ENCODE results near the gene HOOK2. TPM values are rescaled to one million over a fixed set of nuclear protein-coding genes. Genes with fewer than 3 reads are reported as not detected.

HOOK2 gene
- total RNA-seq, 3 donors from 2014 or later: 5.9 to 8.4 (median 6.0) TPM

DNA sequence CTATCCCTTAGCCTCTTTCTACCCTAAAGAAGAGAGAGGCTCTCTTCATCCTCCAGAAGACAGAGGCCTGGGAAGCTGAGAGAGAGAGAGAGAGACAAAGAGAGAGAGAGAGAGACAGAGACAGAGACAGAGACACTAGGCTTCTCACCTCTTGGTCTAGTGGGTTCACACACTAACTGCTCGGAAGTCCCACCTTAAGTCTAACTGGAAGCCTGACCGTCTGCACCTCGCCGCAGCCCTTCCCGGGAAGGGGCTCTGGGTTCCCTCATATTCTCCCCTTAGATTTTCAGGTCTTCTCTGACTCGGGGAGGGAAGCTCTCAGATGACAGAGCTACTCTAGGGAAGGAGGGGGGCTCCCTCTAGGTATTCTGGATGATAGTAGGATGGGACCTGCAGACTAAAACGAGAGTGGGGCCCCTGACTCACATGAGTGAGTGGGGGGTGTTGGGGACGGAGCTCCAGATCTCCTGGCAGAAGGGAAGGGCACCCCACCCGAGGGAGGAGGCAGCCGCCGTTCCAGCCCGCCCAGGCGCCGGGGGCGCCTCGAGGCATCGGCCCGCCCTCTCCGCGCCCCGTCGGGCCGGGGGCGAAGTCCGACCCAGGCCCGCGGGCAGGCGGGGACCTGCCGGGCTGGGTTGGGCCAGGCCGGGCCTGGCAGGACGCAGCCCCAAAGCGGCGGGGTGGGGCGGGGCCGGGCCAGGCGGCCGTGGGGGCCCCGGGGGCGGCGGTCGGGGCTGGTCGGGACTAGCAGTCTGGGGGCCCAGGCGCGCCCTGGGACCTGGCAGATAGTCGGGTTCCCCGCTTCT lies 13.9 kb upstream of the HOOK2 start:
- Mint-ChIP-seq H3K36me3 (ENCODE audit: insufficient read depth) (peaks cover 5% of the 10 kb centered on the region), H3K4me3 (peak overlapping the region; percentile 84), H3K9me3 (no peaks in the 10 kb centered on the region), H3K27me3 (ENCODE audit: low read depth) (no peaks in the 10 kb centered on the region), H3K4me1 (ENCODE audit: low read depth) (peaks cover 31% of the 10 kb centered on the region)
- peak; percentile 0 to 1 for ATAC-seq
- DNase-seq: no peak

DNA sequence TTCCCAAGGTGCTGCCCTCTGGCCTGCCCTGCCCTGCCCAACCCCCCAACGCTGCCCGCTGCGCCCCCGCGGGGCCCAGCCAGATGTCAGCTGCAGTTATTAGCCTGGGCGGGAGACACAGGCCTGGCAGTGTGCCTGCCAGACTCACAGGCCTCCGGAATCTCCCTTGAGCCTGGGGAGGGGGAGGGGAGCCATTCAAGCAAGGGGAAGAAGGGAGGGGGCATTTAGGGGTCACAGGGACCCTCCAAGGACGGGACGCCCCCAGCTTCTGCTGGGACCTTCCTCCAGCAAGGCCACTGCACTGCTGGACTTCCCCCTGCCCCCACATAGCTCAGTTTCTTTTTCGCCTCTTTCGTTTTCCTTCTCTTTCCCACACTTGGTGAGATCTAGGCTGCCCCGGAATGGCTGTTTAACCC lies 13.3 kb upstream of the HOOK2 start:
- DNase-seq (no peak), ATAC-seq (no peak)
- Mint-ChIP-seq H3K9me3 (no peaks in the 10 kb centered on the region), H3K4me3 (peak overlapping the region; percentile 84), H3K36me3 (ENCODE audit: insufficient read depth) (peaks cover 5% of the 10 kb centered on the region), H3K4me1 (ENCODE audit: low read depth) (peaks cover 28% of the 10 kb centered on the region), H3K27me3 (ENCODE audit: low read depth) (no peaks in the 10 kb centered on the region)

DNA sequence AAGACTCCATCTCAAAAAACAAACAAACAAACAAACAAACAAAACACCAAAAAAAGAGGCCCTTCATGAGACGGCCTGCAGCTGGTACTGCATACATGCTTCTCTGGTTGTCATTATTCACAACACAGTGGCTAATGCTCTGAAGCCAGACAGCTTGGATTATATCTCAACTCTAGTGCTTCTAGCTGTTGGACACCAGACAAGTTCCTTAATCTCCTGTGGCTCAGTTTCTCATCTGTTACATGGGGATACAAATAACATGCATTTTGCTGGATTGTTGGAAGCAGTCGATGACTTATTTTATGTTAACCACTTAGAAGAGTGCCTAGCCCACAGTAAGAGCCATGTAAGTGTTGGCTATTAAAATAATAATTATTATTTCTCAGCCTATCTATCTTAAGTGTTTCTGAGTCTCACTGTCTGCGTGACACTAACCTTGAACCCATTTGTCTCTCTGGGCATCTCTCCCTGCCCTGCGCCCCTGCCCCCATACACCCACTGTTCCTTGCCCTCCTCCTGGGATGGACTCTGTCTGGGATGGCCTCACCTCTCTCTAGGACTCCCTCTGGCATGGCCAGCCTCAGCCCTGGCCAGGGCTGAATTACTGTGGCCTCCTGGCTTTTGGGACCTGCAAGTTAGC lies 12.8 kb upstream of the HOOK2 start:
- Mint-ChIP-seq H3K9me3 (no peaks in the 10 kb centered on the region), H3K27me3 (ENCODE audit: low read depth) (no peaks in the 10 kb centered on the region), H3K36me3 (ENCODE audit: insufficient read depth) (peaks cover 3% of the 10 kb centered on the region), H3K4me3 (no peak overlapping the region), H3K4me1 (ENCODE audit: low read depth) (peaks cover 33% of the 10 kb centered on the region)
- DNase-seq (no peak), ATAC-seq (no peak)

DNA sequence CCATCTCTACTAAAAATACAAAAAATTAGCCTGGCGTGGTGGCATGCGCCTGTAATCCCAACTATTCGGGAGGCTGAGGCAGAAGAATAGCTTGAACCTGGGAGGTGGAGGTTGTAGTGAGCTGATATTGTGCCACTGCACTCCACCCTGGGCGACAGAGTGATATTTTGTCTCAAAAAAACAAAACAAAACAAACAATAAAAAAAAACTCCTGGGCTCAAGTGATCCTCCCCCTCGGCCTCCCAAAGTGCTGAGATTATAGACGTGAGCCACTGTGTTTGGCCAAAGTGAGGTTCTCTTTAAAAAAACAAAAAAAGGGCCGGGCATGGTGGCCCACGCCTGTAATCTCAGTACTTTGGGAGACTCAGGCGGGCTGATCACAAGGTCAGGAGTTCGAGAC lies 12.1 kb upstream of the HOOK2 start:
- no peaks in the 10 kb centered on the region for H3K9me3 Mint-ChIP-seq
- H3K4me1 Mint-ChIP-seq (ENCODE audit: low read depth): peaks cover 33% of the 10 kb centered on the region
- no peak for ATAC-seq

DNA sequence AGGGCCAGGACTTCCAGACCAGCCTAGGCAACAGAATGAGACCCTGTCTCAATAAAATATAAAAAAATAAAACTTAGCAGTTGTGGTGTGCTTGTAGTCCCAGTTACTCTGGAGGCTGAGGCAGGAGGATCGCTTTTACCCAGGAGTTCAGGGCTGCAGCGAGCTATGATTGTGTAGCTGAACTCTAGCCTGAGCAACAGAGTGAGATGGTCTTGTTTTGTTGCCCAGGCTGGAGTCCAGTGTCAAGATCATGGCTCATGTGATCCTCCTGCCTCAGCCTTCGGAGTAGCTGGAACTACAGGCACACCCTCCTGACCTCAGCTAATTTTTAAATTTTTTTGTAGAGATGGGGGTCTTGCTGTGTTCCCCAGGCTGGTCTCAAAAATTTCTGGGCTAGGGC lies 11.6 kb upstream of the HOOK2 start:
- H3K27me3 Mint-ChIP-seq (ENCODE audit: low read depth): no peaks in the 10 kb centered on the region
- H3K9me3 Mint-ChIP-seq: no peaks in the 10 kb centered on the region
- ATAC-seq: no peak

More for the DNA sequence above, 12.1 kb upstream of the HOOK2 start:
- no peak overlapping the region for H3K4me3 Mint-ChIP-seq
- H3K36me3 Mint-ChIP-seq (ENCODE audit: insufficient read depth): peaks cover 3% of the 10 kb centered on the region
- no peak for DNase-seq
- no peaks in the 10 kb centered on the region for H3K27me3 Mint-ChIP-seq (ENCODE audit: low read depth)

DNA sequence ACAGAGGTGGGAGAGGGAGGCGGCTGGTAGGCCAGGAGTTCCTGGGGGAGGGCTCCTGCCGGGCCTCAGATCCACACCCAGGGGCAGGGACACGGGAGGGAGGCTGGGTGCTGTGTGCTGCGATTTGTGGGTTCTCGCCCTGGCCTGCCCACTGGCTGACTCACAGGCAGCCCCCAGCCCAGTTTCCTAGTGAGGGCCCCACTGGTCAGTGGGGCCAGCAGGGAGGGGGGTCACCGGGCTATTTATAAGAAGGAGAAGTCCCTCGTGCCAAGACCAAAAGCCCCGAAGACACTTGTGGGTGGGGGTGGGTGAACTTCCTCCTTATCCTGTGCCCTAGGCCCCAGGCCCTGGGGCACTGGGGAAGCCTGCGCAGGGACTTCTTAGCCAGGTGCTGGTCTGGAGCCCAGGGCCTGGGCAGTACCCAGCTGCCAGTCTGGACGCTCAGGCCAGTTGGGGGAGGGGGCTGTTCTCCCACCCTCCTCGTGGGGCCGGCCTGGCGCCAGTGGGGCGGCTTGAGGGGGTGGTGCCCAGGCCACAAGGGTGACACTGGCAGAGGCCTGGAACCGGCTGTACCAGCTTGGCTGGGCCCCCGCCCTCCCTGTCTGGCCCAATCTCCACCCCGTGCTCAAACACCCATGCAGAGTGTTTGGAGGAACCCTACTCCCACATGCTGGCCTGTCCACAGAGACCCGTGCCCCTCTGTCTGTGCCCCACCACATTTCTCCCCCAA lies 11.0 kb upstream of the HOOK2 start:
- no peak for DNase-seq
- Mint-ChIP-seq H3K27me3 (ENCODE audit: low read depth) (no peaks in the 10 kb centered on the region), H3K4me3 (no peak overlapping the region), H3K36me3 (ENCODE audit: insufficient read depth) (no peaks in the 10 kb centered on the region), H3K4me1 (ENCODE audit: low read depth) (peaks cover 42% of the 10 kb centered on the region), H3K9me3 (no peaks in the 10 kb centered on the region)
- no peak for ATAC-seq

More for the DNA sequence above, 11.6 kb upstream of the HOOK2 start:
- peaks cover 36% of the 10 kb centered on the region for H3K4me1 Mint-ChIP-seq (ENCODE audit: low read depth)
- H3K36me3 Mint-ChIP-seq (ENCODE audit: insufficient read depth): peaks cover 3% of the 10 kb centered on the region
- no peak overlapping the region for H3K4me3 Mint-ChIP-seq
- DNase-seq: no peak

DNA sequence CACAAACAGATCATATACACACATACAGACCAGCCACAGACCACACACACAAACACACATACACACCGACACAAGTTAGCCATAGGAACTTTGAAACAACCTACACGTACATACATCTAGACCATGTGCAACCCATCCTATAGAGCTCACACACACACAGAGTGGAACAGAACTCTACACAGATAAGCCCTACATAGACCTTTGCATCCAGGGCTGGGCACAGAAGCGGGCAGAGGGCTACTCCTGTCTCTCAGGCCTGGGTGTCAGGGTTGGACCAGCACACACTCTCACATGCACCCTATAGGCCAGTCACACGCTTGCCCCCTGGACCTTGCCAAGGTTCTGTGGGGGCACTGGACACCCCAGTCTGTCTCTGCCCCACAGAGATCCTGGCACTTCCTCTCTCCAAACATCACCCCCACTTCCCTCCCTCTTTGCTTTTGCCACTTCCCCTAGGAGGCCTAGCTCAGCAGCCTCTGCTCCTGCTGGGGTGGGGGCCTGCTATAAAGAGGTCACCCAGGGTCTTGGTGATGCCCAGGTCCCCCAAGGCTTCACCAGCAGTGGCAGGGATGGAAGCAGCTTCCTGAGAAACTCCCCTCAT lies 10.2 kb upstream of the HOOK2 start:
- no peak for DNase-seq
- H3K4me3 Mint-ChIP-seq: no peak overlapping the region
- H3K4me1 Mint-ChIP-seq (ENCODE audit: low read depth): peaks cover 38% of the 10 kb centered on the region
- no peaks in the 10 kb centered on the region for H3K9me3 Mint-ChIP-seq
- no peaks in the 10 kb centered on the region for H3K27me3 Mint-ChIP-seq (ENCODE audit: low read depth)
- no peaks in the 10 kb centered on the region for H3K36me3 Mint-ChIP-seq (ENCODE audit: insufficient read depth)
- ATAC-seq: no peak

DNA sequence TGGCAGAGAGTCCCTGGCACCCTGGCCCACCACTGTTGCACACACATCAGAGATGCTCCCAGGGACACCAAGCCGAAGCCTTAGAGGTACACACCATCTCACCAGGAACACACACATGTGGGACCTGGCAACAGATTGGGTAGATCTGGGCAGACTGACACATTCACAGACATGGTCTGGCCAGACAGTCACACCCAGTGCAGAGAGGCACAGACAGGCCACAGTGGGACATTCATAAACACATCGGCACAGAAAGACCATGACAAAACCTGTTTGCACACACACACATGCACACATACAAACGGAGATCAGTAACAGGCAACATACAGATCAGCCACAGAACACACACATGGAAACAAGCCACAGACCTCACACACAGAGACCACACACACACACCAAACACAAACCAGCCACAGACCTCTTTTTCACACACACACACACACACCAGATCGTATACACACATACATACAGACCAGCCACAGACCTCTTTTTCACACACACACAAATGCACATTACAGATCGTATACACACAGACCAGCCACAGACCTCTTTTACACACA lies 9.6 kb upstream of the HOOK2 start:
- Mint-ChIP-seq H3K27me3 (ENCODE audit: low read depth) (no peaks in the 10 kb centered on the region), H3K4me1 (ENCODE audit: low read depth) (peaks cover 34% of the 10 kb centered on the region), H3K36me3 (ENCODE audit: insufficient read depth) (no peaks in the 10 kb centered on the region), H3K9me3 (no peaks in the 10 kb centered on the region), H3K4me3 (no peak overlapping the region)
- ATAC-seq: no peak
- DNase-seq: no peak

DNA sequence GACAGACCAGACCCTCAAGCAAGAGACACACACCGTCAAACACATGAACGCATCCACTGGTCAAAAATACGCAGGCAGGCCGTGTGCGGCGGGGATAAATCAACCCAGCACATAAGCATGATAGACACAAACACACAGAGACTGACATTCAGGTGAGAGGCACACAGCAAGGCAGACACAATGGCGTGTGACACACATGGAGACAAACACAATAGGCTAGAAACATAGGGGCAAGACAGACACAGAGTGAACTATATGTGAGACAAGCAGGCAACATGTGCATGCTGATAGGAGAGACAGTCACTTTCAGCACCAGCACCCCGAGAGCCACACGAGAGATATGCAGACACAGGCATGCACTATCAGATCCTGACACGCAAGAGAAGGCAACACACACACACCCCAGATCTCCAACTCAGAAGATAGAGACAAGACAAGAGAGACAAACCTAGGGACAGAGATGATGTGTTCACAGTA lies 9.1 kb upstream of the HOOK2 start:
- no peaks in the 10 kb centered on the region for H3K9me3 Mint-ChIP-seq
- ATAC-seq (peak in 1 of 2 donors; percentile 3), DNase-seq (no peak)
- peaks cover 37% of the 10 kb centered on the region for H3K4me1 Mint-ChIP-seq (ENCODE audit: low read depth)
- no peaks in the 10 kb centered on the region for H3K36me3 Mint-ChIP-seq (ENCODE audit: insufficient read depth)
- no peak overlapping the region for H3K4me3 Mint-ChIP-seq
- no peaks in the 10 kb centered on the region for H3K27me3 Mint-ChIP-seq (ENCODE audit: low read depth)

DNA sequence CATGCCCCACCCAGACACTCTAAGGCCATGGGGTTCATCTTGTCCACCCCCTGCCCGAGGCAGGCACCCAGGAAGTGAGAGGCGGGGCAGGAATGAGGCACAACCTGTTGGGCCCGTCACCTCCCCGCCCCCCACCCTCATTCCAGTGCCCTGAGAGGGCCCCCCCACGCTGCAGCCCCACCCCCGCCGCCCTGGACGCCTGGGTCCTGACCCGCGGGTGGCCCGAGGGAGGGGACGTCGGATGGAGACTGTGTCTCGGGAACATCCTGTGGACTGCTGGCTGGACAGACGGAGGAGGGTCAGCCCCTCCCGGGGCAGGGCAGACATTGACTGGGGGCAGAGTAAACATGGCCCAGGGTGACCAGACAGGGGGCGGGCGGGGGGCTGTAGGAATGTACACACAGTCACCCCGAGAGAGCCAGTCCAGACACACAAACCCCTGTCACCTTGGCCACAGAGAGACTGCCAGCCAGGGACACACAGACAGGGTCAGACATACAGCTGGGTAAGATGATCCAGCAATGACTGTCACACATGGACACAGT lies 8.6 kb upstream of the HOOK2 start:
- peak overlapping the region; percentile 67 for H3K4me3 Mint-ChIP-seq
- no peak for DNase-seq
- H3K27me3 Mint-ChIP-seq (ENCODE audit: low read depth): no peaks in the 10 kb centered on the region
- no peaks in the 10 kb centered on the region for H3K36me3 Mint-ChIP-seq (ENCODE audit: insufficient read depth)
- H3K4me1 Mint-ChIP-seq (ENCODE audit: low read depth): peaks cover 38% of the 10 kb centered on the region
- no peak for ATAC-seq
- H3K9me3 Mint-ChIP-seq: no peaks in the 10 kb centered on the region

DNA sequence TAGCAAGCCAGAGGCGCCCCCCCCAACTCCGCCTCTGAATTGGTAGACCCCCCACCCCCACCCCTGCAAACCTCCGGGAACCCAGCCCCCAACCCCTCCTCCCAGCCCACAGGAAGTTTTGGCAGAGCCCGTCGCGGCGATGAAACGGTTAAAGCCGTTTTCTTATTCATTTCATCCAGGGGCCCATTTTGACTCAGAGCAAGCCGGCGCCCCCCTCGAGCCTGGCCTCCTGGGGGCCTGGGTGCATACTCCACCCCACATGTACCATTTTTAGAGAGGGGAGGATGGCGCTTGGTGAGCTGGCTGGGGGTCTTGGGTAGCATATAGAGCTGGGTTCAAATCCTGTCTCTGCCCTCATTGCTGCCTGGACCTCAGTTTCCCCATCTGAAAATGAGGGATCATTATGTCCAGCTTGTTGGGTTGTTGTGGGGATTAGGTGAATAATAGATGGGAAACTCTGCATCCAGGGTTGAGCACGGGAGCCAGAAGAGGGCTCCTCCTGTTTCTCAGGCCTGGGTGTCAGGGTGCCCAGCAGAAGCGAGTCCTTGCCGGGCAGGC lies 8.0 kb upstream of the HOOK2 start:
- Mint-ChIP-seq H3K9me3 (no peaks in the 10 kb centered on the region), H3K27me3 (ENCODE audit: low read depth) (no peaks in the 10 kb centered on the region), H3K4me1 (ENCODE audit: low read depth) (peaks cover 38% of the 10 kb centered on the region), H3K4me3 (peak overlapping the region; percentile 67), H3K36me3 (ENCODE audit: insufficient read depth) (no peaks in the 10 kb centered on the region)
- no peak for DNase-seq
- peak; percentile 23 to 34 for ATAC-seq

DNA sequence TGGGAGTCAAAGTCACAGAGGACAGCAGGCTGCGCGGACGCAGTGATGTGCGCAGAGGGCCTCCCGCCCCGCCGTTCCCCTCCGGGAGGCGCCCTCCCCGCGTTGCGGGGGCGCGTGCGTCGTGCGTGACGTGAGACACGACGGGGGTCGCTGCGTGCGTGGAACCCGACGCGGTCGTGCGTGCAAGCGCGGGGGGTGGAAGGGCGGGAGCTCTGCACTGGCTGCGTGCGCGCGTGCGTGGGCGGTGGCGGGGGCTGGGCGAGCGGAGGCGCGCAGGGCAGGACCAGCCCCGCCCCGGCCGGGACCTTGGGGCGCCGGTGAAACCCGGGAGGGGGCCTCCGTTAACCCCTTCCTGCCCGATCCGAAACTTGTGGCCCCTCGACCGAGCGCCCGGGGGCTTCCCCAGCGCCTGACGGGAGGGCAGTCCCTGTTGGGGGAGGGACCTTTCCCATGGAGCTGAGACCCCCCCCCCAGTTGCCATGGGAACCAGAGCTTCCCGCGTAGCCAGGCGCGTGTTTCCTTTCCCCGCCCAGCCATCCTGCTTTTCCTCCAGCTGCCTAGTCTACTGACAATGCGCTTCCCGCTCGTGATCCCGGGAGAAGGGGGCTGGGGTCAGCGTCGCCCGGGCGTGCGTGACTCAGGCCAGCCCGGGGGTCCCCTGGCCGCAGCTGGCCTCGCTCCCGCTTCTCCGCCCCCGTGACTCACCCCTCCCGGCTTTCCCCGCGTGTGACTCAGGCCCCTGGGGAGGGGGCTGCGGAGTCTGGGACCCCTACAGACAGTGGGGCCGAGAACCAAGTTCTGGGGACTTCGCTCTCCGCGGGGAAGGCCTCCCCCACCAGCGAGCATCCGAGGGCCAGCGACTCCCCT lies 7.3 kb upstream of the HOOK2 start:
- Mint-ChIP-seq H3K27me3 (ENCODE audit: low read depth) (no peaks in the 10 kb centered on the region), H3K4me1 (ENCODE audit: low read depth) (peaks cover 38% of the 10 kb centered on the region), H3K4me3 (peak overlapping the region; percentile 87), H3K9me3 (no peaks in the 10 kb centered on the region), H3K36me3 (ENCODE audit: insufficient read depth) (no peaks in the 10 kb centered on the region)
- DNase-seq: peak; percentile 94
- peak; percentile 58 for ATAC-seq

DNA sequence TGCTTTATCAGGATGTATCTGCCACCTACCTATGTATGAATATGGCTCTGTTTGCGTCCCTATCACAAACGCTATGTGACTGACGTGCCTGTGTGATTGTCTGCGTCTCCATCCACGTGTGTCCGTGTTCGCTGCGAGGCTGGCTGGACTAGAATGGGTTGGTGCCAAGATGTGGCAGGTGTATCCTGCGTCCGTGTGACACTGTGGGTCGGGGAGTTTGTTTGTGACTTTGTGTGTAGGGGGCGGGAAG lies 6.7 kb upstream of the HOOK2 start:
- Mint-ChIP-seq H3K4me3 (peak overlapping the region; percentile 87), H3K36me3 (ENCODE audit: insufficient read depth) (no peaks in the 10 kb centered on the region), H3K27me3 (ENCODE audit: low read depth) (no peaks in the 10 kb centered on the region), H3K4me1 (ENCODE audit: low read depth) (peaks cover 42% of the 10 kb centered on the region), H3K9me3 (no peaks in the 10 kb centered on the region)
- DNase-seq (no peak), ATAC-seq (peak in 1 of 2 donors; percentile 8)
